Suprapubic skin (tissue), 4 donors: Measurements from ENCODE around the gene LRRC42. TPM values are rescaled to one million over a fixed set of nuclear protein-coding genes. Genes with fewer than 3 reads are reported as not detected.

Experiments used
- DNase-seq, 2 donors: peaks; one replicate each; pipeline ENCODE4 v3.0.0-alpha.2; 2019; ENCODE audit warnings: low spot score in 2 of 2
- H3K27ac ChIP-seq: fragments of 200-600 bp; sonication (generic); one replicate; pipeline ENCODE4 v1.5.1; 2019
- H3K27me3 ChIP-seq: fragments of 200-600 bp; sonication (generic); one replicate; pipeline ENCODE4 v1.5.1; 2019
- H3K36me3 ChIP-seq: fragments of 200-600 bp; sonication (generic); one replicate; pipeline ENCODE4 v1.5.1; 2019
- H3K4me1 ChIP-seq: fragments of 200-600 bp; sonication (generic); one replicate; pipeline ENCODE4 v1.5.1; 2019
- H3K4me3 ChIP-seq: fragments of 200-600 bp; sonication (generic); one replicate; pipeline ENCODE4 v1.5.1; 2019; ENCODE audit warnings: mild to moderate bottlenecking
- H3K9me3 ChIP-seq: fragments of 200-600 bp; sonication (generic); one replicate; pipeline ENCODE4 v1.5.1; 2019
- EP300 ChIP-seq: sonication (generic); formaldehyde crosslinking; IDR thresholded peaks from one replicate; pipeline ENCODE4 v1.6.1; 2017; ENCODE audit warnings: antibody characterized with exemption
- POLR2A ChIP-seq, 2 donors: fragments of 450-650 bp; IDR thresholded peaks; one replicate each; pipeline ENCODE4 v1.6.1; 2017; ENCODE audit warnings: antibody characterized with exemption in 2 of 2, mild to moderate bottlenecking in 2 of 2, moderate library complexity in 2 of 2
- POLR2AphosphoS5 ChIP-seq, 3 donors: sonication (generic); formaldehyde crosslinking; IDR thresholded peaks; one replicate each; pipeline ENCODE4 v1.6.1; 2017; ENCODE audit warnings: antibody characterized with exemption in 3 of 3
- WGBS: methylation state at CpG from one replicate; pipeline ENCODE4 v1.1.5; 2018; 5-methylcytosine and 5-hydroxymethylcytosine counted together
- total RNA-seq, 4 donors: library from RNA; depleted of rRNA; stranded (reverse); fragments of >200 nt; gene quantifications; one replicate each; pipeline ENCODE4 v1.1.0, GENCODE V29; 2016
- TF ChIP-seq, protein P1 (sequence below), 2 donors: fragments of 200-600 bp in 1 of 2; fragments of 450-650 bp in 1 of 2; sonication (generic) in 1 of 2; IDR thresholded peaks; one replicate each; pipeline ENCODE4 v1.5.1; 2016 to 2019; ENCODE audit warnings: antibody characterized with exemption in 2 of 2, mild to moderate bottlenecking in 1 of 2, moderate library complexity in 1 of 2

LRRC42 gene
- total RNA-seq, 4 donors from 2014 or later: 22.2 to 31.1 (median 28.3) TPM

DNA sequence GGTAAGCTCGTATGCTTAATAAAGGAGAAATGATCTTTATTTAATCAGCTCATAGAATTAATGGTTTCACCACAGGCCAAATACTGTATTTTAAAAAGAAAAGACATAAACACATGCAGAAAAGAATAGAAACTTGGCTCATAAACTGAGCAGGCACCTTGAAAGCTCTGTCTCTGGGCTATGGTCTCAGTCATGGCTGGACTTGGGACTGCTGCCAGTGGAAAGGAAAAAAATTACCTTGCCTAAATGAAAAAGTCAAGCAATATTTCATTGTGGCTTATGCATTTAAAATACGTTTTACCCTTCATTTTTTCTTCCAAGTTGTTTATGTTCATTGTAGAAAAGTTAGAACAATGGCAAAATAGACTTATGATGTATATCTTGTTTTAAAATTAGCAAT, 8.0 kb downstream of the LRRC42 start:
- TF ChIP-seq, protein P1, sequence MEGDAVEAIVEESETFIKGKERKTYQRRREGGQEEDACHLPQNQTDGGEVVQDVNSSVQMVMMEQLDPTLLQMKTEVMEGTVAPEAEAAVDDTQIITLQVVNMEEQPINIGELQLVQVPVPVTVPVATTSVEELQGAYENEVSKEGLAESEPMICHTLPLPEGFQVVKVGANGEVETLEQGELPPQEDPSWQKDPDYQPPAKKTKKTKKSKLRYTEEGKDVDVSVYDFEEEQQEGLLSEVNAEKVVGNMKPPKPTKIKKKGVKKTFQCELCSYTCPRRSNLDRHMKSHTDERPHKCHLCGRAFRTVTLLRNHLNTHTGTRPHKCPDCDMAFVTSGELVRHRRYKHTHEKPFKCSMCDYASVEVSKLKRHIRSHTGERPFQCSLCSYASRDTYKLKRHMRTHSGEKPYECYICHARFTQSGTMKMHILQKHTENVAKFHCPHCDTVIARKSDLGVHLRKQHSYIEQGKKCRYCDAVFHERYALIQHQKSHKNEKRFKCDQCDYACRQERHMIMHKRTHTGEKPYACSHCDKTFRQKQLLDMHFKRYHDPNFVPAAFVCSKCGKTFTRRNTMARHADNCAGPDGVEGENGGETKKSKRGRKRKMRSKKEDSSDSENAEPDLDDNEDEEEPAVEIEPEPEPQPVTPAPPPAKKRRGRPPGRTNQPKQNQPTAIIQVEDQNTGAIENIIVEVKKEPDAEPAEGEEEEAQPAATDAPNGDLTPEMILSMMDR (IDR thresholded peaks at IDR 0.05): no peak
- no peak for TF ChIP-seq POLR2AphosphoS5 (IDR thresholded peaks at IDR 0.05)
- no peak for TF ChIP-seq POLR2A (IDR thresholded peaks at IDR 0.05)
- no peak for TF ChIP-seq EP300
- 81% methylated on average over 2 of the region's 2 CpGs for WGBS

GRCh38 chr1:53956308-53957168, 10.4 kb downstream of the LRRC42 start:
- H3K27ac ChIP-seq: peak overlapping the region; percentile 72
- H3K9me3 ChIP-seq: no peaks in the 10 kb centered on the region
- TF ChIP-seq POLR2AphosphoS5 (IDR thresholded peaks at IDR 0.05) (no peak), POLR2A (IDR thresholded peaks at IDR 0.05) (no peak), EP300 (no peak)
- TF ChIP-seq, protein P1 (IDR thresholded peaks at IDR 0.05): no peak
- 57% methylated on average over 3 of the region's 3 CpGs for WGBS
- no peaks in the 10 kb centered on the region for H3K27me3 ChIP-seq
- no peak overlapping the region for H3K4me3 ChIP-seq
- H3K4me1 ChIP-seq: peaks cover 21% of the 10 kb centered on the region
- DNase-seq: no peak
- H3K36me3 ChIP-seq: peaks cover 49% of the 10 kb centered on the region

More for the DNA sequence above, 8.0 kb downstream of the LRRC42 start:
- H3K27ac ChIP-seq: no peak overlapping the region
- no peaks in the 10 kb centered on the region for H3K27me3 ChIP-seq
- H3K9me3 ChIP-seq: no peaks in the 10 kb centered on the region
- peaks cover 25% of the 10 kb centered on the region for H3K4me1 ChIP-seq
- DNase-seq: no peak
- H3K4me3 ChIP-seq: no peak overlapping the region
- peaks cover 34% of the 10 kb centered on the region for H3K36me3 ChIP-seq

GRCh38 chr1:53957194-53957818, 11.2 kb downstream of the LRRC42 start:
- Histone ChIP-seq H3K36me3 (peaks cover 49% of the 10 kb centered on the region), H3K27me3 (no peaks in the 10 kb centered on the region), H3K4me1 (peaks cover 21% of the 10 kb centered on the region), H3K9me3 (no peaks in the 10 kb centered on the region), H3K27ac (peak overlapping the region; percentile 72), H3K4me3 (no peak overlapping the region)
- DNase-seq: no peak
- WGBS: 38% methylated on average over 3 of the region's 3 CpGs
- TF ChIP-seq POLR2AphosphoS5 (IDR thresholded peaks at IDR 0.05): no peak
- TF ChIP-seq, protein P1 (IDR thresholded peaks at IDR 0.05): no peak
- no peak for TF ChIP-seq EP300
- no peak for TF ChIP-seq POLR2A (IDR thresholded peaks at IDR 0.05)

GRCh38 chr1:53959664-53960250, 13.6 kb downstream of the LRRC42 start:
- no peaks in the 10 kb centered on the region for H3K27me3 ChIP-seq
- no peaks in the 10 kb centered on the region for H3K9me3 ChIP-seq
- no peak overlapping the region for H3K4me3 ChIP-seq
- peaks cover 21% of the 10 kb centered on the region for H3K4me1 ChIP-seq
- no peak overlapping the region for H3K27ac ChIP-seq
- no peak for DNase-seq
- H3K36me3 ChIP-seq: peaks cover 57% of the 10 kb centered on the region
- TF ChIP-seq POLR2AphosphoS5 (IDR thresholded peaks at IDR 0.05): no peak
- TF ChIP-seq EP300: no peak
- TF ChIP-seq, protein P1 (IDR thresholded peaks at IDR 0.05): peak; percentile 29 to 47

DNA sequence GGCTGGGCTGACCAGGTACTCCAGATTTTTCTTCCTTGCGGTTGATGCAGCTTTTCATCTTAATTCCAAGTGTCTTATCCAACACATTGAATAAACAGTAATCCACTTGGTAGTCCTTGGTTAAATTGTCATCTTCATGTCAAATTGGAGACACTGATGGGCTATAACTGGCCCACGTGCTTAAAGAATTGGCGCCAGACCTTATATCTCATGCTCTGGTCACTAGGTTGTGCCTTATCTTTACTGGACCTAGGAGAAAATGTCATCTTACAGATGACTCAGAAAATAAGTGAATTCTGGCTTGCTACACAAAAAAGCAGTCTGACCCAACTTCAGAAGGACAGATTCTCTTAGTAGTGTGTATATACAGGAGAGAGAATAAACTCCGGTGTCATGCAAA, 16.2 kb downstream of the LRRC42 start:
- TF ChIP-seq, protein P1 (IDR thresholded peaks at IDR 0.05): no peak
- TF ChIP-seq POLR2A (IDR thresholded peaks at IDR 0.05) (no peak), EP300 (no peak), POLR2AphosphoS5 (IDR thresholded peaks at IDR 0.05) (no peak)
- Histone ChIP-seq H3K27me3 (no peaks in the 10 kb centered on the region), H3K27ac (no peak overlapping the region), H3K36me3 (peaks cover 76% of the 10 kb centered on the region), H3K4me1 (peaks cover 6% of the 10 kb centered on the region), H3K4me3 (no peak overlapping the region), H3K9me3 (no peaks in the 10 kb centered on the region)
- WGBS: 98% methylated on average over 4 of the region's 4 CpGs
- no peak for DNase-seq
